SK-N-SH (cell line): Measurements from ENCODE around the gene BSN. TPM values are rescaled to one million over a fixed set of nuclear protein-coding genes. Genes with fewer than 3 reads are reported as not detected.

ENCODE experiments used
- CTCF ChIA-PET: fragments of 300-600, 350-600 bp; formaldehyde crosslinking; extraction: SDS; loops from one replicate; lab custom pipeline; 2021; lab: Yijun Ruan, JAX
- POLR2A ChIA-PET: fragments of 350-600 bp; sonication (Branson Sonifier 250); formaldehyde crosslinking; extraction: SDS; loops from one replicate; lab custom pipeline; 2020; ENCODE audit warnings: antibody characterized with exemption, inconsistent platforms; lab: Yijun Ruan, JAX
- DNase-seq: peaks from one replicate; pipeline ENCODE4 v3.0.0; 2012
- H2AFZ ChIP-seq: fragments of 200-600 bp; sonication (generic); 2 replicates; pipeline ENCODE4 v1.8.1; 2016; ENCODE audit warnings: antibody characterized with exemption, mild to moderate bottlenecking, low read depth
- H3F3A ChIP-seq: fragments of 200-600 bp; sonication (generic); replicated peaks from 2 replicates; pipeline ENCODE3; 2016; ENCODE audit warnings: antibody characterized with exemption, mild to moderate bottlenecking; ENCODE audit not compliant: insufficient read depth
- H3K27ac ChIP-seq, 2 experiments: fragments of 200-500 bp in 1 of 2; fragments of 200-600 bp in 1 of 2; sonication (Bioruptor generic) in 1 of 2; sonication (generic), shearing (Covaris generic) in 1 of 2; 2 replicates each; pipeline versions ENCODE4 v1.5.1 to v1.6.1; 2014 to 2016; ENCODE audit warnings: low read depth in 2 of 2, inconsistent platforms in 1 of 2, low read length in 1 of 2, mild to moderate bottlenecking in 1 of 2, mixed read lengths in 1 of 2
- H3K27me3 ChIP-seq: fragments of 200-600 bp; sonication (generic), shearing (Covaris generic); 2 replicates; pipeline ENCODE4 v1.6.1; 2016; ENCODE audit warnings: mixed run types; ENCODE audit not compliant: insufficient read depth
- H3K36me3 ChIP-seq, 2 experiments: fragments of 200-500 bp in 1 of 2; fragments of 200-600 bp in 1 of 2; sonication (Bioruptor generic) in 1 of 2; sonication (generic) in 1 of 2; replicated peaks in 1 of 2; 2 replicates each; pipeline versions ENCODE3 to v1.5.1; 2014 to 2016; ENCODE audit warnings: low read length in 1 of 2, mild to moderate bottlenecking in 1 of 2; ENCODE audit not compliant: insufficient read depth in 2 of 2, control insufficient read depth in 1 of 2
- H3K4me1 ChIP-seq, 2 experiments: fragments of 200-500 bp in 1 of 2; fragments of 200-600 bp in 1 of 2; sonication (Bioruptor generic) in 1 of 2; sonication (generic), shearing (Covaris generic) in 1 of 2; 2 replicates each; pipeline versions ENCODE4 v1.5.1 to v1.6.1; 2014 to 2016; ENCODE audit warnings: low read depth in 1 of 2, low read length in 1 of 2, mixed run types in 1 of 2; ENCODE audit not compliant: insufficient read depth in 2 of 2, control insufficient read depth in 1 of 2
- H3K4me2 ChIP-seq: fragments of 200-600 bp; sonication (generic), shearing (Covaris generic); 2 replicates; pipeline ENCODE4 v1.6.1; 2017; ENCODE audit warnings: mixed run types
- H3K4me3 ChIP-seq, 2 experiments: fragments of 200-500 bp in 1 of 2; fragments of 200-600 bp in 1 of 2; sonication (Bioruptor generic) in 1 of 2; sonication (generic), shearing (Covaris generic) in 1 of 2; 2 replicates each; pipeline versions ENCODE4 v1.5.1 to v1.8.1; 2014 to 2016; ENCODE audit warnings: low read depth in 2 of 2, inconsistent platforms in 1 of 2, low read length in 1 of 2, mild to moderate bottlenecking in 1 of 2, mixed read lengths in 1 of 2, moderate library complexity in 1 of 2
- H3K79me2 ChIP-seq: fragments of 200-600 bp; sonication (generic); 2 replicates; pipeline ENCODE4 v1.8.1; 2017; ENCODE audit warnings: mild to moderate bottlenecking; ENCODE audit not compliant: insufficient read depth
- H3K9ac ChIP-seq: fragments of 200-600 bp; sonication (generic); 2 replicates; pipeline ENCODE4 v1.6.1; 2017; ENCODE audit warnings: mixed run types
- H3K9me2 ChIP-seq: fragments of 200-600 bp; sonication (generic); 2 replicates; pipeline ENCODE4 v1.6.1; 2017; ENCODE audit warnings: mixed run types
- H3K9me3 ChIP-seq: fragments of 200-600 bp; sonication (generic); 2 replicates; pipeline ENCODE4 v1.6.1; 2017; ENCODE audit warnings: mixed run types, mild to moderate bottlenecking, moderate library complexity
- H4K20me1 ChIP-seq: fragments of 200-600 bp; sonication (generic); 2 replicates; pipeline ENCODE4 v1.6.1; 2017; ENCODE audit warnings: mild to moderate bottlenecking, mixed run types; ENCODE audit not compliant: insufficient read depth
- FOSL2 ChIP-seq: IDR thresholded peaks from 2 replicates; pipeline ENCODE4 v1.4.0; 2012; ENCODE audit warnings: low read depth, mild to moderate bottlenecking, moderate library complexity, borderline replicate concordance
- FOXJ3 ChIP-seq: sonication (generic); formaldehyde crosslinking; IDR thresholded peaks from 2 replicates; pipeline ENCODE4 v1.5.1; 2020; ENCODE audit warnings: mild to moderate bottlenecking, missing genetic modification reagents
- GABPA ChIP-seq: IDR thresholded peaks from 2 replicates; pipeline ENCODE4 v1.4.0; 2012; ENCODE audit warnings: low read depth, mild to moderate bottlenecking
- MEF2A ChIP-seq: IDR thresholded peaks from 2 replicates; pipeline ENCODE4 v1.4.0; 2012; ENCODE audit warnings: low read depth, borderline replicate concordance
- MXI1 ChIP-seq: IDR thresholded peaks from 2 replicates; pipeline ENCODE4 v1.6.1; 2012; ENCODE audit warnings: mild to moderate bottlenecking, low read depth, low read length, improper control_type of control experiment
- NFIC ChIP-seq: IDR thresholded peaks from 2 replicates; pipeline ENCODE4 v1.4.0; 2012; ENCODE audit warnings: borderline replicate concordance
- NRF1 ChIP-seq: IDR thresholded peaks from 2 replicates; pipeline ENCODE4 v1.6.1; 2012; ENCODE audit warnings: low read depth, mild to moderate bottlenecking, low read length
- POLR2AphosphoS5 ChIP-seq: IDR thresholded peaks from 2 replicates; pipeline ENCODE4 v1.6.1; 2012; ENCODE audit warnings: low read depth, low read length
- RAD21 ChIP-seq: IDR thresholded peaks from 2 replicates; pipeline ENCODE4 v1.6.1; 2012; ENCODE audit warnings: mild to moderate bottlenecking, low read length
- REST ChIP-seq: IDR thresholded peaks from 2 replicates; pipeline ENCODE4 v1.6.1; 2012; ENCODE audit warnings: mild to moderate bottlenecking, low read depth, low read length, moderate library complexity
- RXRA ChIP-seq: IDR thresholded peaks from 2 replicates; pipeline ENCODE4 v1.4.0; 2012; ENCODE audit warnings: low read depth, mild to moderate bottlenecking, borderline replicate concordance
- SIN3A ChIP-seq: IDR thresholded peaks from 2 replicates; pipeline ENCODE4 v1.6.1; 2012; ENCODE audit warnings: low read depth, mild to moderate bottlenecking, low read length, moderate library complexity, borderline replicate concordance
- SMC3 ChIP-seq: IDR thresholded peaks from 2 replicates; pipeline ENCODE4 v1.6.1; 2012; ENCODE audit warnings: low read depth, low read length, improper control_type of control experiment
- TCF12 ChIP-seq: IDR thresholded peaks from 2 replicates; pipeline ENCODE4 v1.4.0; 2012
- WGBS: methylation state at CpG from one replicate; pipeline ENCODE4 v1.1.6; 2017; ENCODE audit warnings: low lambda C conversion rate; 5-methylcytosine and 5-hydroxymethylcytosine counted together
- polyA plus RNA-seq, 3 experiments: library from polyadenylated mRNA; depleted of rRNA; stranded (reverse); fragments of >200 nt; gene quantifications; 2 replicates each; pipeline ENCODE4 v1.2.3, GENCODE V29; 2012
- TF ChIP-seq, protein P1 (sequence below): IDR thresholded peaks from 2 replicates; pipeline ENCODE4 v1.4.0; 2012; ENCODE audit warnings: low read depth, borderline replicate concordance
- TF ChIP-seq, protein P2 (sequence below): IDR thresholded peaks from 2 replicates; pipeline ENCODE4 v1.4.0; 2012; ENCODE audit warnings: low read depth, borderline replicate concordance
- TF ChIP-seq, protein P3 (sequence below): IDR thresholded peaks from 2 replicates; pipeline ENCODE4 v1.4.0; 2012; ENCODE audit warnings: low read depth

The BSN gene
- polyA plus RNA-seq, 1 of the 3 experiments (the other 2 are of a cell fraction) = 0.07 TPM

- Histone ChIP-seq H3K9me2 (no peaks in the 10 kb centered on the region), H3K4me1 (peaks cover 0 to 4% of the 10 kb centered on the region in 2 experiments; a peak in 1 of 4 replicates), H4K20me1 (no peaks in the 10 kb centered on the region), H3K79me2 (no peaks in the 10 kb centered on the region), H3K9me3 (no peaks in the 10 kb centered on the region), H3K27ac (no peak overlapping the region), H3K4me2 (no peak overlapping the region), H3K9ac (no peak overlapping the region), H3K27me3 (no peaks in the 10 kb centered on the region), H3K4me3 (no peak overlapping the region), H2AFZ (no peak overlapping the region), H3F3A (no peaks in the 10 kb centered on the region), H3K36me3 (no peaks in the 10 kb centered on the region)
- ChIA-PET CTCF (interaction anchor here (0.8 to 5.3 kb wide), 4 partner anchors 36 to 217 kb away, joined by 3 to 57 read pairs (median 3); no protein-coding TSS in a partner anchor), POLR2A (interaction anchor here (0.9 to 1.6 kb wide), 2 partner anchors 11 to 111 kb away, joined by 3 read pairs; partner anchors contain the start of gene BSN)
- 95% methylated on average over 6 of the region's 6 CpGs for WGBS
- no peak for TF ChIP-seq FOSL2
- TF ChIP-seq, protein P1, sequence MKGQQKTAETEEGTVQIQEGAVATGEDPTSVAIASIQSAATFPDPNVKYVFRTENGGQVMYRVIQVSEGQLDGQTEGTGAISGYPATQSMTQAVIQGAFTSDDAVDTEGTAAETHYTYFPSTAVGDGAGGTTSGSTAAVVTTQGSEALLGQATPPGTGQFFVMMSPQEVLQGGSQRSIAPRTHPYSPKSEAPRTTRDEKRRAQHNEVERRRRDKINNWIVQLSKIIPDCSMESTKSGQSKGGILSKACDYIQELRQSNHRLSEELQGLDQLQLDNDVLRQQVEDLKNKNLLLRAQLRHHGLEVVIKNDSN = no peak
- TF ChIP-seq NRF1 = no peak
- TF ChIP-seq POLR2AphosphoS5 = no peak
- no peak for TF ChIP-seq MXI1
- no peak for TF ChIP-seq FOXJ3 (CRISPR knock-in tag)
- no peak for TF ChIP-seq SMC3
- TF ChIP-seq RAD21 = no peak
- no peak for TF ChIP-seq GABPA
- TF ChIP-seq MEF2A = no peak
- no peak for TF ChIP-seq TCF12
- TF ChIP-seq, protein P2, sequence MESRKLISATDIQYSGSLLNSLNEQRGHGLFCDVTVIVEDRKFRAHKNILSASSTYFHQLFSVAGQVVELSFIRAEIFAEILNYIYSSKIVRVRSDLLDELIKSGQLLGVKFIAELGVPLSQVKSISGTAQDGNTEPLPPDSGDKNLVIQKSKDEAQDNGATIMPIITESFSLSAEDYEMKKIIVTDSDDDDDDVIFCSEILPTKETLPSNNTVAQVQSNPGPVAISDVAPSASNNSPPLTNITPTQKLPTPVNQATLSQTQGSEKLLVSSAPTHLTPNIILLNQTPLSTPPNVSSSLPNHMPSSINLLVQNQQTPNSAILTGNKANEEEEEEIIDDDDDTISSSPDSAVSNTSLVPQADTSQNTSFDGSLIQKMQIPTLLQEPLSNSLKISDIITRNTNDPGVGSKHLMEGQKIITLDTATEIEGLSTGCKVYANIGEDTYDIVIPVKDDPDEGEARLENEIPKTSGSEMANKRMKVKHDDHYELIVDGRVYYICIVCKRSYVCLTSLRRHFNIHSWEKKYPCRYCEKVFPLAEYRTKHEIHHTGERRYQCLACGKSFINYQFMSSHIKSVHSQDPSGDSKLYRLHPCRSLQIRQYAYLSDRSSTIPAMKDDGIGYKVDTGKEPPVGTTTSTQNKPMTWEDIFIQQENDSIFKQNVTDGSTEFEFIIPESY = no peak
- TF ChIP-seq REST = no peak
- TF ChIP-seq, protein P3, sequence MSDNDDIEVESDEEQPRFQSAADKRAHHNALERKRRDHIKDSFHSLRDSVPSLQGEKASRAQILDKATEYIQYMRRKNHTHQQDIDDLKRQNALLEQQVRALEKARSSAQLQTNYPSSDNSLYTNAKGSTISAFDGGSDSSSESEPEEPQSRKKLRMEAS = no peak
- no peak for TF ChIP-seq NFIC
- no peak for TF ChIP-seq SIN3A
- no peak for TF ChIP-seq RXRA
- no peak for DNase-seq
These were observed 111.7 kb downstream of the BSN start for GRCh38 chr3:49665822-49666519.
